Uterus (tissue), 4 donors: ENCODE data around the gene SIAH1. TPM values are rescaled to one million over a fixed set of nuclear protein-coding genes. Genes with fewer than 3 reads are reported as not detected.

Experiments
- DNase-seq, 2 donors: peaks; one replicate each; pipeline ENCODE4 v3.0.0-alpha.2; 2019 to 2020
- H3K27ac ChIP-seq, 2 donors: fragments of 200-600 bp; sonication (generic); 1 replicate in 1 of 2; 2 replicates in 1 of 2; pipeline ENCODE4 v1.5.1; 2016 to 2018
- H3K27me3 ChIP-seq, 2 donors: fragments of 200-600 bp; sonication (generic); one replicate each; pipeline ENCODE4 v1.5.1; 2018 to 2019; ENCODE audit warnings: control low read depth in 1 of 2
- H3K36me3 ChIP-seq, 2 donors: fragments of 200-600 bp; sonication (generic); one replicate each; pipeline ENCODE4 v1.5.1; 2019; ENCODE audit warnings: control low read depth in 1 of 2
- H3K4me1 ChIP-seq, 2 donors: fragments of 200-600 bp; sonication (generic); one replicate each; pipeline ENCODE4 v1.5.1; 2018 to 2019; ENCODE audit warnings: control low read depth in 1 of 2
- H3K4me3 ChIP-seq, 2 donors: fragments of 200-600 bp; sonication (generic); 1 replicate in 1 of 2; 2 replicates in 1 of 2; pipeline ENCODE4 v1.5.1; 2018 to 2019; ENCODE audit warnings: mild to moderate bottlenecking in 1 of 2
- H3K9me3 ChIP-seq, 2 donors: fragments of 200-600 bp; sonication (generic); one replicate each; pipeline ENCODE4 v1.5.1; 2019; ENCODE audit warnings: control low read depth in 1 of 2
- CTCF ChIP-seq, 4 experiments: fragments of 200-600 bp in 2 of 4; fragments of 450-650 bp in 2 of 4; sonication (generic) in 2 of 4; IDR thresholded peaks; one replicate each; pipeline ENCODE4 v1.5.1; 2016 to 2019; ENCODE audit warnings: antibody characterized with exemption in 4 of 4, mild to moderate bottlenecking in 2 of 4, moderate library complexity in 1 of 4
- POLR2A ChIP-seq, 2 donors: fragments of 450-650 bp; IDR thresholded peaks; one replicate each; pipeline ENCODE4 v1.6.1; 2016; ENCODE audit warnings: antibody characterized with exemption in 2 of 2, mild to moderate bottlenecking in 1 of 2, moderate library complexity in 1 of 2
- intact Hi-C: fragments of 100-400 bp; cut with DNase I; formaldehyde crosslinking; loops from one replicate; pipeline ENCODE4 v1.15.1; 2023; ENCODE audit warnings: low total_unique reads
- total RNA-seq, 4 donors: library from RNA; depleted of rRNA in 3 of 4; stranded (reverse); fragments of >200 nt in 3 of 4; gene quantifications; one replicate each; pipeline versions ENCODE4 v1.1.0 to v1.2.4, GENCODE V29; 2014 to 2023
- donor health status: DM: yes; HTN: yes; CAD: no.

The SIAH1 gene
- total RNA-seq, 4 donors from 2014 or later: 28.2 to 79.4 (median 41.6) TPM

- Histone ChIP-seq H3K4me3 (no peak overlapping the region), H3K4me1 (no peaks in the 10 kb centered on the region), H3K36me3 (no peaks in the 10 kb centered on the region), H3K27ac (no peak overlapping the region), H3K9me3 (no peaks in the 10 kb centered on the region), H3K27me3 (no peaks in the 10 kb centered on the region)
- intact Hi-C loops: no loop called here
- no peak for DNase-seq
- TF ChIP-seq CTCF (IDR thresholded peaks at IDR 0.05) (no peak), POLR2A (IDR thresholded peaks at IDR 0.05) (no peak)
Measured at GRCh38 chr16:48323783-48324775, 61.1 kb downstream of the SIAH1 start.

GRCh38 chr16:48321317-48322036 is 63.7 kb downstream of the SIAH1 start:
- intact Hi-C loops: no loop called here
- Histone ChIP-seq H3K36me3 (no peaks in the 10 kb centered on the region), H3K9me3 (no peaks in the 10 kb centered on the region), H3K4me1 (no peaks in the 10 kb centered on the region), H3K4me3 (no peak overlapping the region), H3K27ac (no peak overlapping the region), H3K27me3 (no peaks in the 10 kb centered on the region)
- TF ChIP-seq CTCF (IDR thresholded peaks at IDR 0.05): no peak
- TF ChIP-seq POLR2A (IDR thresholded peaks at IDR 0.05): no peak
- DNase-seq: no peak

- Histone ChIP-seq H3K27ac (no peak overlapping the region), H3K4me1 (no peaks in the 10 kb centered on the region), H3K36me3 (no peaks in the 10 kb centered on the region), H3K9me3 (no peaks in the 10 kb centered on the region), H3K27me3 (no peaks in the 10 kb centered on the region), H3K4me3 (no peak overlapping the region)
- TF ChIP-seq CTCF (IDR thresholded peaks at IDR 0.05) (no peak), POLR2A (IDR thresholded peaks at IDR 0.05) (no peak)
- intact Hi-C loops: no loop called here
- no peak for DNase-seq
Measured at GRCh38 chr16:48318630-48319029, 66.6 kb downstream of the SIAH1 start.

GRCh38 chr16:48317614-48318315 is 67.4 kb downstream of the SIAH1 start:
- intact Hi-C loops: no loop called here
- Histone ChIP-seq H3K4me1 (no peaks in the 10 kb centered on the region), H3K36me3 (no peaks in the 10 kb centered on the region), H3K4me3 (no peak overlapping the region), H3K27me3 (no peaks in the 10 kb centered on the region), H3K27ac (no peak overlapping the region), H3K9me3 (peaks cover 0 to 3% of the 10 kb centered on the region in 2 donors)
- TF ChIP-seq CTCF (IDR thresholded peaks at IDR 0.05) (no peak), POLR2A (IDR thresholded peaks at IDR 0.05) (no peak)
- DNase-seq: no peak
